HepG2 (cell line): ENCODE data around the gene ZNF513. TPM values are rescaled to one million over a fixed set of nuclear protein-coding genes. Genes with fewer than 3 reads are reported as not detected.
A peak's percentile ranks its signal among the peaks of the same experiment; 100 is the strongest.
"Not testable (repeated sequence)": the region's sequence is repeated elsewhere in the genome, so short reads cannot be mapped to it uniquely, and the experiment has no call there.

Source experiments
- ATAC-seq: fragments of 200-7000 bp; cut with Tn5 transposase; 3 replicates; pipeline ENCODE4 v1.9.1; 2020; ENCODE audit warnings: mild to moderate bottlenecking, moderate library complexity
- BruUV-seq: library from RNA; stranded (reverse); fragments of 400-500 nt; replicated peaks from 2 replicates; lab custom pipeline; 2021; lab: Mats Ljungman, UMichigan
- CTCF ChIA-PET: fragments of 300-600 bp; formaldehyde crosslinking; extraction: SDS; loops from one replicate; lab custom pipeline; 2021; ENCODE audit warnings: low total read pairs, inconsistent platforms, low intra/inter-chr PET ratio; lab: Yijun Ruan, JAX
- POLR2A ChIA-PET: fragments of 350-600 bp; sonication (Branson Sonifier 250); formaldehyde crosslinking; loops from one replicate; lab custom pipeline; 2020; ENCODE audit warnings: antibody characterized with exemption, inconsistent platforms; lab: Yijun Ruan, JAX
- DNase-seq: peaks from one replicate; pipeline ENCODE4 v3.0.0-alpha.2; 2015; ENCODE audit warnings: low spot score
- FAIRE-seq: peaks from 3 replicates; lab custom pipeline; 2011; peaks lifted over from hg19 to GRCh38; lab: Jason Lieb, UNC
- H2AFZ ChIP-seq: one replicate; pipeline ENCODE4 v1.6.1; 2011; ENCODE audit warnings: low read length, inconsistent platforms
- H3K27ac ChIP-seq: fragments of 300-600 bp; 3 replicates; pipeline ENCODE4 v1.8.0; 2011; ENCODE audit warnings: mixed run types, mild to moderate bottlenecking, mixed read lengths, low read length, inconsistent platforms; ENCODE audit not compliant: insufficient read depth; ENCODE audit errors: extremely low read length
- H3K27me3 ChIP-seq, 2 experiments: fragments of 200-600 bp in 1 of 2; 2 replicates in 1 of 2; 3 replicates in 1 of 2; pipeline versions ENCODE4 v1.6.0 to v1.8.0; 2011; ENCODE audit warnings: low read length in 2 of 2, mild to moderate bottlenecking in 2 of 2, moderate library complexity in 2 of 2, inconsistent platforms in 1 of 2; ENCODE audit not compliant: insufficient read depth in 2 of 2, control insufficient read depth in 1 of 2
- H3K36me3 ChIP-seq, 2 experiments: fragments of 200-600 bp in 1 of 2; replicated peaks in 1 of 2; 2 replicates in 1 of 2; 3 replicates in 1 of 2; pipeline versions ENCODE4 v1.5.1 to v1.8.0; 2011; ENCODE audit warnings: low read length in 2 of 2, inconsistent platforms in 1 of 2; ENCODE audit not compliant: insufficient read depth in 2 of 2, control insufficient read depth in 1 of 2
- H3K4me1 ChIP-seq: 2 replicates; pipeline ENCODE4 v1.5.1; 2012; ENCODE audit warnings: low read length, inconsistent platforms; ENCODE audit not compliant: insufficient read depth
- H3K4me2 ChIP-seq: 2 replicates; pipeline ENCODE4 v1.6.0; 2011; ENCODE audit warnings: low read depth, low read length, inconsistent platforms
- H3K4me3 ChIP-seq, 3 experiments: fragments of 200-600 bp in 1 of 3; sonication (generic), shearing (Covaris generic) in 1 of 3; replicated peaks in 1 of 3; 2 replicates each; pipeline ENCODE4 v1.5.1; 2011 to 2016; ENCODE audit warnings: low read length in 3 of 3, inconsistent platforms in 2 of 3, low read depth in 2 of 3, mild to moderate bottlenecking in 2 of 3, control low read depth in 1 of 3, mixed read lengths in 1 of 3; ENCODE audit not compliant: insufficient read depth in 1 of 3
- H3K79me2 ChIP-seq: one replicate; pipeline ENCODE4 v1.6.1; 2011; ENCODE audit warnings: low read length, inconsistent platforms; ENCODE audit not compliant: insufficient read depth
- H3K9ac ChIP-seq: 2 replicates; pipeline ENCODE4 v1.6.0; 2011; ENCODE audit warnings: mild to moderate bottlenecking, low read depth, low read length, inconsistent platforms; ENCODE audit not compliant: insufficient read depth
- H3K9me3 ChIP-seq: 2 replicates; pipeline ENCODE4 v1.5.1; 2012; ENCODE audit warnings: mild to moderate bottlenecking, low read length
- H4K20me1 ChIP-seq: 2 replicates; pipeline ENCODE4 v1.6.0; 2011; ENCODE audit warnings: inconsistent platforms, mild to moderate bottlenecking, low read length, moderate library complexity; ENCODE audit not compliant: insufficient read depth
- ATF6 ChIP-seq: sonication (generic); formaldehyde crosslinking; conservative IDR thresholded peaks from 2 replicates; pipeline ENCODE4 v1.4.0; 2020; ENCODE audit warnings: missing genetic modification reagents
- CBX2 ChIP-seq, 2 experiments: fragments of 200-600 bp in 1 of 2; sonication (generic); formaldehyde crosslinking in 1 of 2; IDR thresholded peaks; 2 replicates each; pipeline versions ENCODE4 v1.7.0 to v1.8.1; 2018 to 2022; ENCODE audit warnings: low read depth in 2 of 2, low read length in 1 of 2, mild to moderate bottlenecking in 1 of 2, missing genetic modification reagents in 1 of 2
- HNF1A ChIP-seq, 2 experiments: sonication (generic) in 1 of 2; formaldehyde crosslinking in 1 of 2; IDR thresholded peaks; 2 replicates each; pipeline versions ENCODE4 v1.4.0 to v1.6.1; 2016 to 2020; ENCODE audit warnings: borderline replicate concordance in 1 of 2, low read depth in 1 of 2, mild to moderate bottlenecking in 1 of 2, missing genetic modification reagents in 1 of 2
- PITX1 ChIP-seq: sonication (generic); formaldehyde crosslinking; IDR thresholded peaks from 2 replicates; pipeline ENCODE4 v1.5.1; 2020; ENCODE audit warnings: mild to moderate bottlenecking, missing genetic modification reagents
- RARA ChIP-seq: IDR thresholded peaks from 2 replicates; pipeline ENCODE4 v1.6.1; 2016; ENCODE audit warnings: missing genetic modification reagents, missing compliant biosample characterization
- TBX2 ChIP-seq: sonication (generic); formaldehyde crosslinking; IDR thresholded peaks from 2 replicates; pipeline ENCODE4 v1.5.0; 2020; ENCODE audit warnings: missing genetic modification reagents, mild to moderate bottlenecking, borderline replicate concordance
- ZMYM2 ChIP-seq: sonication (generic); formaldehyde crosslinking; IDR thresholded peaks from 2 replicates; pipeline ENCODE4 v1.8.0; 2022; ENCODE audit warnings: mild to moderate bottlenecking, missing genetic modification reagents
- ZNF501 ChIP-seq: sonication (generic); formaldehyde crosslinking; IDR thresholded peaks from 2 replicates; pipeline ENCODE4 v1.5.1; 2020; ENCODE audit warnings: mild to moderate bottlenecking, moderate library complexity, missing genetic modification reagents
- ZNF609 ChIP-seq: sonication (generic); formaldehyde crosslinking; IDR thresholded peaks from 2 replicates; pipeline ENCODE4 v1.4.0; 2020; ENCODE audit warnings: mild to moderate bottlenecking, missing genetic modification reagents, borderline replicate concordance
- ZNF672 ChIP-seq: sonication (generic); formaldehyde crosslinking; IDR thresholded peaks from 2 replicates; pipeline ENCODE4 v1.8.1; 2022; ENCODE audit warnings: missing genetic modification reagents
- WGBS: methylation state at CpG from one replicate; pipeline ENCODE4 v1.1.6; 2017; ENCODE audit warnings: low lambda C conversion rate; 5-methylcytosine and 5-hydroxymethylcytosine counted together
- in situ Hi-C: cut with HindIII; loops from 2 replicates; pipeline ENCODE4 v1.10.0; 2017; ENCODE audit warnings: low pct_unique_long_range_greater_than_20kb; ENCODE audit not compliant: extremely low pct_ligation_motif_present
- intact Hi-C: fragments of 100-400 bp; cut with micrococcal nuclease; formaldehyde crosslinking; loops from one replicate; pipeline ENCODE4 v1.10.0; 2022; ENCODE audit not compliant: unreplicated experiment
- polyA plus RNA-seq, 8 experiments: library from polyadenylated mRNA; depleted of rRNA in 3 of 8; stranded (reverse) in 7 of 8; unstranded in 1 of 8; fragments of >200 nt; fragmentation: Illumina TruSeq in 4 of 8; extraction: Trizol in 4 of 8; gene quantifications; 2 replicates each; pipeline versions ENCODE4 v1.2.1 to v1.2.3, GENCODE V29; 2011 to 2016; ENCODE audit warnings: low read depth in 4 of 8, missing spikeins in 1 of 8, mixed read lengths in 1 of 8; ENCODE audit not compliant: insufficient read depth in 1 of 8
- total RNA-seq, 5 experiments: library from RNA; depleted of rRNA; stranded (reverse); fragments of >200 nt; fragmentation: Illumina TruSeq; extraction: Trizol; gene quantifications; 2 replicates each; pipeline ENCODE4 v1.2.3, GENCODE V29; 2016; ENCODE audit warnings: low read depth in 1 of 5

Gene ZNF513
- total and polyA plus RNA-seq, 2 of the 13 experiments (the other 11 are each of a cell fraction or from before 2014, with no cell fraction given): 4.9 to 6.3 TPM

- TF ChIP-seq ATF6: no peak
- TF ChIP-seq ZNF672 (CRISPR knock-in tag): no peak
- TF ChIP-seq ZNF501 (CRISPR knock-in tag): no peak
- TF ChIP-seq CBX2 (IDR thresholded peaks at IDR 0.05; ENCODE audit: low read depth, low read length): no peak
- TF ChIP-seq CBX2 (CRISPR knock-in tag; IDR thresholded peaks at IDR 0.05; ENCODE audit: low read depth): no peak
These were observed 47.3 kb upstream of the ZNF513 start (continued) for GRCh38 chr2:27427863-27428212.

GRCh38 chr2:27425039-27425438 lies 44.5 kb upstream of the ZNF513 start:
- whole genome bisulfite sequencing: 19% methylated on average over 10 of the region's 10 CpGs
- not testable (repeated sequence) for BruUV-seq
- TF ChIP-seq PITX1 (peak; percentile 28; the same call in 1 of the 2 replicates), TBX2 (CRISPR knock-in tag) (peak; percentile 50; the same call in 1 of the 2 replicates), RARA (CRISPR knock-in tag) (peak; percentile 59), ZMYM2 (CRISPR knock-in tag) (0 out of 2 replicates have a peak, but pooled peaks have one; percentile 60), ZNF609 (0 out of 2 replicates have a peak, but pooled peaks have one; percentile 18), HNF1A (IDR thresholded peaks at IDR 0.05; ENCODE audit: low read depth) (peak; percentile 89), HNF1A (CRISPR knock-in tag; IDR thresholded peaks at IDR 0.05; ENCODE audit: borderline replicate concordance) (peak; percentile 88)

More at GRCh38 chr2:27425039-27425438, 44.5 kb upstream of the ZNF513 start:
- peak; percentile 44 for DNase-seq
- ATAC-seq, CTCF ChIA-PET, H3K36me3 ChIP-seq, FAIRE-seq, H3K9ac ChIP-seq, H3K27me3 ChIP-seq, H3K9me3 ChIP-seq, in situ Hi-C loops, intact Hi-C loops, H3K27ac ChIP-seq, H2AFZ ChIP-seq: not testable (repeated sequence)
- POLR2A ChIA-PET: interaction anchor here (0.8 to 2.1 kb wide), 2 partner anchors 15 to 68 kb away, joined by 3 to 9 read pairs; partner anchors contain the start of genes GTF3C2 and PPM1G
- Histone ChIP-seq H3K4me2 (peak overlapping the region; percentile 36; the same call in 1 of the 2 replicates), H3K4me3 (peak overlapping the region in 1 of 3 experiments; percentile 24; a peak in 1 of 6 replicates), H3K79me2 (peaks cover 10% of the 10 kb centered on the region), H3K4me1 (peaks cover 53% of the 10 kb centered on the region), H4K20me1 (peaks cover 10% of the 10 kb centered on the region)
